ENCODE results near the gene UQCRH.
"Not testable (repeated sequence)": the region's sequence is repeated elsewhere in the genome, so short reads cannot be mapped to it uniquely, and the experiment has no call there.

UQCRH gene

DNA sequence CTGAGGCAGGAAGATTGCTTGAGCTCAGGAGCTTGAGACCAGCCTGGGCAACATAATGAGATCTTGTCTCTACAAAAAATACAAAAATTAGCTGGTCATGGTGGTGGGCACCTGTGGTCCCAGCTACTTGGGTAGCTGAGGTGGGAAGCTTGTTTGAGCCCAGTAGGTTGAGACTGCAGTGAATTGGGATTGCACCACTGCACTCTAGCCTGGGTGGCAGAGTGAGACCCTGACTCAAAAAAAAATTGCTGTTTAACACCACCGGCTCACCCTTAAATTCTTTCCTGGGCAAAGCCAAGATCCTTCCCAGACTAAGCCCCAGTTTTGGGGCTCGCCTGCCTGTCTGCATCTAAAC is 30.5 kb downstream of the UQCRH start:
- DNase-seq, result no peak

DNA sequence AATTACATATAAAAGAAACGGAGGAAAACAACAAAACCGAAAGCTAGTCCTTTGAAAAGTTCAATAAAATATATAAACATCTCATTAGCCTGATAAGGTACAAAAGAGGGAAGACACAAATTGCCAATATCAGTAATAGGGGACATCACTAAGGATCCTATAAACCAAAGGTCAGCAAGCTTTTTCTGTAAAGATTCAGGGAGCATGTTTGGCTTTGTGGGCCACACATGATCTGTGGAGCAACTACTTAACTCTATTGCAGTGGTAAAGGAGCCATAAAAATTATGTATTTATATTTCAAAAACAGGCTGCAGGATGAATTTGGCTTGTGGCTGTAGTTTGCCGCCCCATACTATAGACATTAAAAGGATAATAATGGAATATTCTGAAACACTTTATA is 31.6 kb downstream of the UQCRH start:
- no peak for DNase-seq

DNA sequence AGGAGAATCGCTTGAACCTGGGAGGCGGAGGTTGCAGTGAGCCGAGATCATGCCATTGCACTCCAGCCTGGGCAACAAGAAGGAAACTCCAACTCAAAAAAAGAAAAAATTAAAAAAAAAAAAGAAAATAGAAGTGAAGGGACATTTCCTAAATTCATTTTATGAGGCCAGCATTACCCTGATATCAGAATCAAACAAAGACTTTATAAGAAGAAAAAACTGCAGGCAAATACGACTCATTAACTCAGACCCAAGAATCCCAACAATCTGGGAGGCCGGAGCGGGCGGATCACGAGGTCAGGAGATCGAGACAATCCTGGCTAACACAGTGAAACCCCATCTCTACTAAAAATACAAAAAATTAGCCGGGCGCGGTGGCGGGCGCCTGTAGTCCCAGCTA is 33.9 kb downstream of the UQCRH start:
- DNase-seq, result not testable (repeated sequence)

DNA sequence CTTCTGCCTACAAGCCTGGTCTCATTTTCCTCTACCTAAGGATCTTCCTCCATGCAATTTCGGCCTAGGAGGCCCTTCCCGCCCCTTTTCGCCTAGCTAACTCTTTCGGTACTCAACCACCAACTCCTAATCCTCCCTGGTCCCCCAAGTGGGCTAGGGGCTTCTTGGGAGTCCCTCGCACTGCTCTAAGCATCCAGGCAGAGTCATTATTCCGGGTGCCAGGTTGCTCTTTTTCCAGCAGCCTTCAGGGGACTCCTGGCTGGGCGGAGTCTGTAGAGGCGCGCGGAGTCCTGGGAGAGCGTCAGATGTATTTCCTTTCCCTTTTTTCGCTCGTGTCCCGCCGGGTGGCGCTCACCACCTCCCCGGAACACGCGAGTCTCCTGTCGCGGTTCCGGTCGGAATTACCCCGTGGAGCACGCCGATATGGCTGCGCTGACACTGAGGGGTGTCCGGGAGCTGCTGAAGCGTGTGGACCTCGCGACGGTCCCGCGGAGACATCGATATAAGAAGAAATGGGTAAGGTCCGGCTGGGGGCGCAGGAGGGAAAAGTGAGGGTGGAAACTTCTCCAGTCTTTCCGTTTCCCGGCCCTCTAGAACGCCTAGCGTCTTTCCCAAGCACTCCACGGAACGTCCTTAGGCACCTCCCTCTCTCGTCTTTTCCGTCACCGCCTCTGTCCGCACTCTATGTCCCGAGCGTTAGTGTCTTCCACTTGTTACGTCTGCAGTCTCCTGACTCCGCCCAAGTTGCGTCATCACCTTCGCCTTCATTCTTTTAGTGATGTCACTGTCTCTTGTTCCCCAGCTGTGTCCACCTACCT is 37.1 kb downstream of the UQCRH start, which contains the start of gene NSUN4:
Gene NSUN4, plus strand, starts transcription at position 404 of the 818 bp plus-strand sequence. Its CDS starts 20 bp downstream, at position 424.
- peak; percentile 89 to 92 for DNase-seq

DNA sequence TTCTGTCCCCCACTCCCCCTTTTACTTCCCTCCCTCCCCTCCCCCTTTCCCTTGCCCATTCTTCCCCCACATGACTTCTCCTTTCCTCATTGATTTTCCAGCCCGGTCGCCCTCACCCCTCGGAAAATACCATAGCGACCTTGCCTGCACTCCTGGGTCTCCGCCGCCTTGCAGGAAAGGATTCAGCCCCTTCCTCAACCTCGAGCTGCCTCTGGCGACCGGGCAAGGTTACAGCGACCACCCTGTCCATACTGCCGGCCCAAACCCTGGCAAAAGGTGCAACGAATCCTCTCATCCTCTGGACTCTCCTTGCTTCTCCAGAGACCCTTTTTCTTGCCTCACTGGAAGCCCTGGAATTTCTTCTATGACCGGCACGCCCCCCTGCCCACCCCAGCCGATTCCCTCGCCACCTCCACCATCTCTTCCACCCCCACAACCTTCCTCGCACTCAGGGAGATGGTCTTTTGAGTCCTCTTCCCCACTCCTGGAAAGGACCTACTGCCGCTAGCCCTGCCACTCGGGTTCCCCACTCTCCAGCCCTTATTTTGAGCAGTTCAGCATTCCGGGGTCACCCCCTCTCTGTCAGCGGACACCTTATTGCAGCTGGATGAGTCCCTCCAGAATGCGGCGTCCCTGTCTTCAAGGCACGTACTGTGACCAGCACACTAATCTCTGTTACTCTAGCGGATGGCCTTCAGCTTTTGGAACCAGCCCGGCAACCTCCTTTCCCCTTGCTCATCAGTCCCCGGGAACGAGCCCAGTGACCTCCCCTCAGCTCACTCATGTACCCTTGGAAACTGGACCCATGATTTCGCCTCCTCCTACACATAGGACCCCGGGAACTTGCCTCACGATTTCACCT is 38.0 kb downstream of the UQCRH start:
- no peak for DNase-seq

DNA sequence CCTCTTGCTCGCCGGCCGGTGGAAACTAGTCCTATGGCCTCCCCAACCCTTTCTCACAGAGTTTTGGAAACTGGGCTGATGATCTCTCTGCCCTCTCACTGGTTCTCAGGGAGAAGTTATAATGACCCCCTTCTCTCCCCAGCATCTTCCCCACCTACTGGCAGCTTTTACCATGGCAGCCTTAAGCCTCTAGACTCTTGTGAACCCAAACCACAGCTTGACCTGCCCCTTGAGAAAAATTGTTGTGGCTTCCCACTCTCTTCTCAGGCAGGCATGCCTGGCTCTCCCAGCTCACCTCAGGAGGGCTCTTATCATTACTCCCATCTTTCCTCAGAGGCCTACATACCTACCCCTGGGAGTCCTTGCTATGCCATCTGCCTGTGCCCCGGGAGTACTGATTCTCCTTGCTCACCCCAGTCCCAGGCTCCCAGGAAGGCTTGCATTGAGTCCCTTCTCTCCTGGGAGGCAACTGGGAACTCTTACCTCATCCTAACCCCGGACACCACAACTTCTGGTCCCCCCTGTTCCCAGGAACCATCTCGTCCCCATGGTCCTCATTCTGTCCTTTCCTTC is 38.7 kb downstream of the UQCRH start:
- DNase-seq, result no peak

DNA sequence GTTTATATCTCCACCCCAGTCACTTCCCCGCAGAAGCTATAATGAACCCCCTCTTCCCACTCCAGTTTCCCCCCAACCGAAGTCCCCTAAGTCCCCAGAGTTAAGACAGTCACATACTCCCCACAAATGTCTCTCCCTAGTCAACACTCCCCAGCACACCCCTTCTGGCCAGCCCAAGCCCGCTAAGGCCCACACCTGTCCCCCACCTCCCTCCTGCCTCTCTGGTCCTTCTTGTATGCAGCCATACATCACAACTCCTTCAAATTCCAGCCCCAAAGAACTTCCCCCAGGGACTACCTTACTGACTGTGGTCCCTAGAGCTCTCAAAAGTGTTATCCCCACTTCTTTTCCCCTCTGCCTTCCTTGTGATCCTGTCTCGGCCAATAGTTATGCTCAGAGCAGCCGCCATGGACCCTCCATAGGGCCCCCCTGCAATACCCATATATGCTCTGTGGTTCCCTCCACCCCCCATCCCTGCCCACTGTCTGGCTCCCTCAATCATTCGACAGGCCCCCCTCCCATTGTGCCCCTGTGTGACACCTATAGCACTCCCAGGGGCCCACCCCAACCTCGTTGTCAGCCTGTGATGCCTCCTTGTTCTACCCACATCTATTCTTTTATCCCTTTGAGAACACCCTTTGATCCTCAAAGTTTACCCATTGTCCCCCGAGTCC is 39.3 kb downstream of the UQCRH start:
- no peak for DNase-seq

DNA sequence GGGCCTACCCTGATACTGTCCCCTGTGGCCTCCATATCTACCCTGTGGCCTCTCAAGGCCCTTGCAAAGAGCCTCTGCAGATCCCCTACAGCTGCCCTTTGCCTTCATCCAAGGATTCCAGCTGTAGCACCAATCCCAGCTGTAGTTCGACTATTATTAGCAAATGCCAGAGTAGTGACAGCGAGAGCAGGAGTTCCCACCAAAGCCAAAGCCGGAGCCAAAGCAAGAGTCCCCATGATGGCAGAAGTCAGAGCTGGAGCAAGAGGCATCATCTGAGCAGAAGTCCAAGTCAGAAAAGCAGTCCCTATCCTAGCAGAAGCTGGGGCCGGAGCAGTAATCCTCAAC is 39.8 kb downstream of the UQCRH start:
- no peak for DNase-seq

DNA sequence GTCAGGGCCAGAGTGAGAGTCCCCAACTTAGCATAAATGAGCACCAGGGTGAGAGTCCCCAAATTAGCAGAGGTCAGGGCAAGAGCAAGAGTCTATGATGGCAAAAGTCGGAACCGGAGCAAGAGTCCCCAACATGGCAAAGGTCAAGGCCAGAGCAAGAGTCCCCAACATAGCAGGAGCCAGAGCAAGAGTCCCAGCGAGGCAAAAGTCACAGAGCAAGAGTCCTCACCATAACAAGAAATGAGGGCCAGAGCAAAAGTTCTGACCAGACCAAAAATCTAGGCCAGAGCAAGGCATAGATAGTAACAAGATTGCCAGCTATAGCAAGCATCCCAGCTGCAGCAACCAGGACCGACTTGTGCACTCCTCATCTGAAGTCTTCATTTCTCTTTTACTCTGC is 40.2 kb downstream of the UQCRH start:
- DNase-seq, result no peak

DNA sequence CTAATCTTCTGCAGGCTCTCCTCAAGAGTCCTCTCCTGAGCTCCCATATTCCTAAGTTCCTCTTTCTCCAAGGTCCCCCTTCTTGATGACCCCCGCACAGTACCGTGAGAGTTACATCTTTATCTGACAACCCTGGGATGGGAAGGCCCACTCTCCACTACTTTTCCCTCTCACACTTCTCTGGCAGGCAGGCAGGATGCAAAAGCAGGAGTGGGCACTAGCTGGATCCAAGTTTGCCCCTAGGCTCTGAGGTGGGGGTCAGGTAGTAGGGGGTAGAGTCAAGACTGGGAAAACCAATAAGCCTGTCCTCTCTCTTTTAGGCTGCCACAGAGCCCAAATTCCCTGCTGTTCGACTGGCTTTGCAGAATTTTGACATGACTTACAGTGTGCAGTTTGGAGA is 41.0 kb downstream of the UQCRH start:
- DNase-seq, result no peak

DNA sequence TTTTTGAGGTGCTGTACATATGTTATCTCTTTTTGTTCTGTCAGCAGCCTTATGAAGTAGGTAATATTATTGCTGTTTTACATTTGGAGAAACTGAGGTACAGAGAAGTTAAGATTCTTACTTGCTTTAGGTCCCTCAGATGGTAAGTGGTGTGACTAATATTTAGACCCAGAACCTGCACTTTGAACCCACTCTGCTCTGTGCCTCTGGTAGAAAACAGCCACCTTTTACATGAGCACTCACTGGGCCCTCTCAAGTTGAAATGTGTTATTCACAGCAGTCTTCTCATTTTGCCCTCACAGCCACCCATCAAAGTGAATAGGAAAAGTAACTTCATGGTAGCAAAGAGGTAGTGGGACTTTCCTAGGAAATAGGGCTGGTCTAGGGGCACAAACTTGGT is 41.8 kb downstream of the UQCRH start:
- DNase-seq, result no peak

DNA sequence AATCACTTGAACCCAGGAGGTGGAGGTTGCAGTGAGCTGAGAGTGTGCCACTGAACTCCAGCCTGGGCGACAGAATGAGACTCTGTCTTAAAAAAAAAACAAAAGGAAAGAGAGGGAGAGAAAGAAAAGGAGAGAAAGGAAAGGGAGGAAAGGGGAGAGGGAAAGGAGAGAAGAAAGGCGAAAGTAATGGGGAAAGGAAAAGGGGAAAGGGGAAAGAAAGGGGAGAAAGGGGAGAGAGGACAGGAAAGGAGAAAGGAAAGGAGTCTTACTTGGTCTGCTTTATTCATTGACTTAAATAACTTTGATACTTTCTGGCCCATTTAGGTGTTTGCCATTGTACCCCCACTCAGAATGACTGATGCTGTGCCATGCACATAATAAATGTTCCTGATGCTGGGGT is 48.9 kb downstream of the UQCRH start:
- no peak for DNase-seq

DNA sequence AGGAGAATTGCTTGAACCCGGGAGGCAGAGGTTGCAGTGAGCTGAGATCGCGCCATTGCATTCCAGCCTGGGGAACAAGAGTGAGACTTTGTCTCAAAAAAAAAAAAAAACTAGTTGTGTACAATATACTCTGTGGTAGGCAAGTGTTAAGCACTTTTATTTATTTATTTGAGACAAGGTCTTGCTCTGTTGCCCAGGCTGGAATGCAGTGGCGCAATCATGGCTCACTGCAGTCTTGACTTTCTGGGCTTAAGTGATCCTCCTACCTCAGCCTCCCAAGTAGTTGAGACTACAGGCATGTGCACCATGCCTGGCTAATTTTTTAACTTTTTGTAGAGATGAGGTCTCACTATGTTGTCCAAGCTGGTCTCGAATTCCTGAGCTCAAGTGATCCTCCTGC is 52.4 kb downstream of the UQCRH start:
- not testable (repeated sequence) for DNase-seq

DNA sequence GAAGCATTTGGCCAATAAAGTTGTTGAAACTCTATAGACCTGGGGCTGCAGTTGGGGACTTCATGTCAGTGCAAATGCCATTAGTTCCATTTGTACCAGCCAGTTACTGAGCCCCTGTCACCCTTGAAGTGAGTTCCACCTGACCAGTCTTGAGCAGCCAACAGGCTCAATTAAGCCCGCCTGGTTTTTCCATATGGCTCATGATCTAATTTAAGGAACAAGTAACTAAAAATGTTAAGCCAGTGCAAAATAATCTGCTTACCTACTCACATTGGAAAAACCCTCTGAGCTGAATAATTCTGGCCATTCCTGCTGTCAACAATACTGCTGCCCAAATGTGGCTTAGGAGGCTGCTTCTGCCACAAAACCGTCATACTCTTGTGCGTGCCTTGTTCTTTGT is 58.7 kb downstream of the UQCRH start:
- no peak for DNase-seq

DNA sequence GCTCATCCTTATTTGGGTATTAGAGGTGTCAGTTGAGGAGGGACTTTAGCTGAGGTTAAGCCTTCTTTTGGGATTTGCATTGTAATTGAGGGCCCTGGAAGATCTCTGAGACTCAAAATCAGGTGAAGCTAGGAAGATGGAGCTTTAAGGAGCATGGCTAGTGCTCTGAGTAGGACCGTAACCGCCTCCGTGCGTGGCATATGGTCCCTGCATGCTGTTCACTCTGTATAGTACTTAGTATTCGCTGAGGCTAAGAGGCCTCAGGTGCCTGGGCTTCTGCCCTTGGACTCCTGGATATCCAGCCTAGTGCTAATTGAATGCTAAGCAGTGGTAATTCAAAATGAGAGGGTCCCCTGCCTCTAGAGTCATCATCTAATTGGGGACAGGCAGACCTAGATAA is 59.6 kb downstream of the UQCRH start:
- no peak for DNase-seq

DNA sequence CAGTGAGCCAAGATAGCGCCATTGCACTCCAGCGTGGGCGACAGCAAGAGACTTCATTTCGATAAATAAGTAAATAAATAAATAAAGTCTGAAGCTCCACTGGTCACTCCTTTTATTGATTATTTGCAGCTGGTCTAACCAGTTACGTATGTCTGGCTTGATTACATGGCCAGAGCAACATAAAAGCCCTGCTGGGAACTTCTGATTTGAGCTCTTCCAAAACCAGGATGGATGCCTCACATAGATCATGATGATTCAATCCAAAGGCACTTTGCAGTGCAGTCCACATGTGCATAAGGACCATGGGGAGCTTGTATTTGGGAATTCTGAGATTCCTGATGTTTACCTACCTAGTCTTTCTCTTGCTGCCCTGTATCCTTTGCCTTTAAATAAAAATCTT is 61.1 kb downstream of the UQCRH start:
- no peak for DNase-seq

DNA sequence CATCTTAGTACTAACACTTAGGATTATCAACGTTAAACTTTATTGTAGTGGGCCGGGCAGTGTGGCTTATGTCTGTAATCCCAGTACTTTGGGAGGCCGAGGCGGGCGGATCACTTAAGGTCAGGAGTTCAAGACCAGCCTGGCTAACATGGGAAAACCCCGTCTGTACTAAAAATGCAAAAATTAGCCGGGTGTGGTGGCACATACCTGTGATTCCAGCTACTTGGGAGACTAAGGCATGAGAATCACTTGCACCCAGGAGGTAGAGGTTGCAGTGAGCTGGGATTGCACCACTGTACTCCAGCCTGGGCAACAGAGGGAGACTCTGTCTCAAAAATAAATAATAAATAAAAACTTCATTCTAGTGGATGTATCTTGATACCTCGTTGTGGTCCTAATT is 62.3 kb downstream of the UQCRH start:
- not testable (repeated sequence) for DNase-seq

All from NCI-H1930 (cell line).